Mammary epithelial cell (primary cell): Measurements from ENCODE around the gene MCUB.

ENCODE experiments used
- EZH2 ChIP-seq: IDR thresholded peaks from 2 replicates; pipeline ENCODE4 v1.6.1; 2012; ENCODE audit warnings: low read length, inconsistent platforms, borderline replicate concordance
- TF ChIP-seq, protein P1 (sequence below), 2 donors: IDR thresholded peaks in 1 of 2; conservative IDR thresholded peaks in 1 of 2; 2 replicates each; pipeline ENCODE4 v1.5.1; 2011 to 2012; ENCODE audit warnings: inconsistent platforms in 2 of 2, low read length in 2 of 2, mild to moderate bottlenecking in 2 of 2, control low read depth in 1 of 2, low read depth in 1 of 2; ENCODE audit not compliant: insufficient read depth in 1 of 2; ENCODE audit errors: extremely low read depth in 1 of 2

DNA sequence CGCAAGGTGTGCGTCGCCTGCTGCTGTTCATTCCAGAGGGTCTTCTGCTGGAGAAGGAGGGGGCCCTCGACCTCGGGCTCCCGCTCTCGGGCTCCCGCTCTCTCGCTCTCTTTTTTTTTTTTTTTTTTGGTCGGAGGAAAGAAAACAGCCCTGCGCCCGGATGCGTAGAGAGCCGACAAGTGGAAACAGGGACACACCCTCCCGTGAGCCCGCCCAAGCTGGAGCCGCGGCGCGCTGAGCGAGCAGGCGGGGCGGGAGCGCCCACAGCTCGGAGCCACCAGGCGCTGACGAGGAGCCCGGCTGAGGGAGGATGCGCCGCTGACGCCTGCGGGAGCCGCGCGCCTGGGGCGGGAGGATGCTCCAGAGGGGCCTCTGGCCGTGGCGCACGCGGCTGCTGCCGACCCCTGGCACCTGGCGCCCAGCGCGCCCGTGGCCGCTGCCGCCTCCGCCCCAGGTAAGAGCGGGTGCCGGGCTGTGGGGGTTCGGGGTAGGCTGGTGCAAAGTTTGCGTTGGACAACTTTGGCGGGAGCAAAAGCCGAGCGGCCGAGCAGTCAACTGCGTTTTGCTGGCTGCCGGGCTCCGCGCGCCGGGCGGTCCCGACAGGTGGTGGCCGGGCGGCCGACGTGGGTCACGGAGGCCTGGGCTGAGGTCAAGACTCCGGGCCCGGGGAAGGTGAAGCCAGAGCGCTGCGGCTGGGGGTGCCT lies at the start of gene MCUB:
- TF ChIP-seq, protein P1, sequence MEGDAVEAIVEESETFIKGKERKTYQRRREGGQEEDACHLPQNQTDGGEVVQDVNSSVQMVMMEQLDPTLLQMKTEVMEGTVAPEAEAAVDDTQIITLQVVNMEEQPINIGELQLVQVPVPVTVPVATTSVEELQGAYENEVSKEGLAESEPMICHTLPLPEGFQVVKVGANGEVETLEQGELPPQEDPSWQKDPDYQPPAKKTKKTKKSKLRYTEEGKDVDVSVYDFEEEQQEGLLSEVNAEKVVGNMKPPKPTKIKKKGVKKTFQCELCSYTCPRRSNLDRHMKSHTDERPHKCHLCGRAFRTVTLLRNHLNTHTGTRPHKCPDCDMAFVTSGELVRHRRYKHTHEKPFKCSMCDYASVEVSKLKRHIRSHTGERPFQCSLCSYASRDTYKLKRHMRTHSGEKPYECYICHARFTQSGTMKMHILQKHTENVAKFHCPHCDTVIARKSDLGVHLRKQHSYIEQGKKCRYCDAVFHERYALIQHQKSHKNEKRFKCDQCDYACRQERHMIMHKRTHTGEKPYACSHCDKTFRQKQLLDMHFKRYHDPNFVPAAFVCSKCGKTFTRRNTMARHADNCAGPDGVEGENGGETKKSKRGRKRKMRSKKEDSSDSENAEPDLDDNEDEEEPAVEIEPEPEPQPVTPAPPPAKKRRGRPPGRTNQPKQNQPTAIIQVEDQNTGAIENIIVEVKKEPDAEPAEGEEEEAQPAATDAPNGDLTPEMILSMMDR (conservative IDR thresholded peaks at IDR 0.05 in 1 of 2, IDR thresholded peaks at IDR 0.05 in 1 of 2; ENCODE audit: extremely low read depth in 1 of 2, insufficient read depth in 1 of 2, low read depth in 1 of 2, low read length in 2 of 2), result no peak
- TF ChIP-seq EZH2, result no peak
